ENCODE measurements around the gene ZNF594.
"Not testable (repeated sequence)": the region's sequence is repeated elsewhere in the genome, so short reads cannot be mapped to it uniquely, and the experiment has no call there.

The ZNF594 gene

DNA sequence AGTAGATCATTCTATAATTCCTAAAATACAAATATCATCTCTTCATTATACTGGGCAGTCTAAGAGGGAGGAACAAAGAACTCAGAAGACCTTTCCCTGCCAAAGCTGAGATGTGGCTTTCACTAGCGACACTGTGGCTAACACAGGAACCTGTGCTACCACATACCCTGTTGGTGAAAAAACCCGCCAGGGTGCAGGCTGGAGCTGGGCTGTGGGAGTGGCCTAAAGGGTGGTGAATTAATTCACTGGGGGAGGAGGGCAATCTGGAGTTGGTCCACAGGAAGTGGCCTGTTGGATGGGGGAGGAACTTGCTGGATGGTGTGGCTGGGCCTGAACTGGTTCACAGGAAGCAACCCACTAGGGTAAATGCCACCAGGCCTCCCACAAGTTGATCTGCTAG, 7.4 kb downstream of the ZNF594 start:
- Mint-ChIP-seq H3K9me3 (peaks cover 100% of the 10 kb centered on the region), H3K27ac (no peak overlapping the region), H3K4me1 (no peaks in the 10 kb centered on the region), H3K4me3 (no peak overlapping the region), H3K36me3 (ENCODE audit: low read depth) (peaks cover 100% of the 10 kb centered on the region), H3K27me3 (ENCODE audit: low read depth, poor library complexity) (peaks cover 14% of the 10 kb centered on the region)
- DNase-seq: no peak
- TF ChIP-seq, protein P1, sequence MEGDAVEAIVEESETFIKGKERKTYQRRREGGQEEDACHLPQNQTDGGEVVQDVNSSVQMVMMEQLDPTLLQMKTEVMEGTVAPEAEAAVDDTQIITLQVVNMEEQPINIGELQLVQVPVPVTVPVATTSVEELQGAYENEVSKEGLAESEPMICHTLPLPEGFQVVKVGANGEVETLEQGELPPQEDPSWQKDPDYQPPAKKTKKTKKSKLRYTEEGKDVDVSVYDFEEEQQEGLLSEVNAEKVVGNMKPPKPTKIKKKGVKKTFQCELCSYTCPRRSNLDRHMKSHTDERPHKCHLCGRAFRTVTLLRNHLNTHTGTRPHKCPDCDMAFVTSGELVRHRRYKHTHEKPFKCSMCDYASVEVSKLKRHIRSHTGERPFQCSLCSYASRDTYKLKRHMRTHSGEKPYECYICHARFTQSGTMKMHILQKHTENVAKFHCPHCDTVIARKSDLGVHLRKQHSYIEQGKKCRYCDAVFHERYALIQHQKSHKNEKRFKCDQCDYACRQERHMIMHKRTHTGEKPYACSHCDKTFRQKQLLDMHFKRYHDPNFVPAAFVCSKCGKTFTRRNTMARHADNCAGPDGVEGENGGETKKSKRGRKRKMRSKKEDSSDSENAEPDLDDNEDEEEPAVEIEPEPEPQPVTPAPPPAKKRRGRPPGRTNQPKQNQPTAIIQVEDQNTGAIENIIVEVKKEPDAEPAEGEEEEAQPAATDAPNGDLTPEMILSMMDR (IDR thresholded peaks at IDR 0.05): no peak

DNA sequence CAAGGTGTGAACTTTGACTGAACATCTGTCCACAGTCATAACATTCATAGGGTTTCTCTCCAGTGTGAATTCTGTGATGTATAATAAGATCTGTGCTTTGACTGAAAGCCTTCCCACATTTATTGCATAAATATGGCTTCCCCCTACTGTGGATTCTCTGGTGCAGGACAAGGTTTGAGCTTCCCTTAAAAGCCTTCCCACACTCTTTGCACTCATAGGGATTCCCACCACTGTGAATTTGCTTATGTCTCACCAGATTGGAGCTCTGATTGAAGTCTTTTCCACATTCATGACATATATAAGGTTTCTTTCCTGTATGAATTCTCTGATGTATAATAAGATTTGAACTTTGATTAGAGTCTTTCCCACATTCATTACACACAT, 8.3 kb downstream of the ZNF594 start:
- TF ChIP-seq, protein P1 (IDR thresholded peaks at IDR 0.05): no peak
- DNase-seq: no peak
- Mint-ChIP-seq H3K27me3 (ENCODE audit: low read depth, poor library complexity) (peaks cover 14% of the 10 kb centered on the region), H3K4me3 (no peak overlapping the region), H3K27ac (no peak overlapping the region), H3K9me3 (peaks cover 100% of the 10 kb centered on the region), H3K36me3 (ENCODE audit: low read depth) (peaks cover 100% of the 10 kb centered on the region), H3K4me1 (no peaks in the 10 kb centered on the region)

DNA sequence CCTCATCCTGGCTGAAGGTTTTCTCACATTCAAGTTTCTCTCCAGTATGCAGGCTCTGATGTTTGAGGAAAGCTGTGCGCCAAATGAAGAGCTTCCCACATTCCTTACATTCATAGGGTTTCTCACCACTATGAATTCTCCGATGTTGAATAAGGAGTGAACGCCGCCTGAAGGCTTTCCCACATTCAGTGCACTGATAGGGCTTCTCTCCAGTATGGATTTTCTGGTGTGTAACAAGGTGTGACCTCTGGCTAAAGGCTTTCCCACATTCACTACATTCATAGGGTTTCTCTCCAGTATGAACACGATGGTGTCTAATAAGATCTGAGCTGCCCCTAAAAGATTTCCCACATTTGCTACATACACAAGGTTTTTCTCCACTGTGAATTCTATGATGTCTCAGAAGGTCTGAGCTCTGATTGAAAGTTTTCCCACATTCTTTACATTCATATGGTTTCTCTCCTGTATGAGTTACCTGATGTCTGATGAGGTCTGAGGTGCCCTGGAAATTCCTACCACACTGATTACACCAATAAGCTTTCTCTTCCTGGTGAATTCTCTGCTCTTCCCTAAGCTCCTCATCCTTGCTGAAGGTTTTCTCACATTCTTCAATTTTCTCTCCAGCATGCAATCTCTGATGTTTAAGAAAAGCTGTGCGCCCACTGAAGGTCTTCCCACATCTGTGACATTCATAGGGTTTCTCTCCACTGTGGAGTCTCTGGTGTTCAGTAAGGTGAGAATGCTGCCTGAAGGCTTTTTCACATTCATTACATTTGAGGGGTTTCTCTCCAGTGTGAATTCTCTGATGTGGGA, 8.9 kb downstream of the ZNF594 start:
- TF ChIP-seq, protein P1 (IDR thresholded peaks at IDR 0.05): no peak
- no peak overlapping the region for H3K27ac Mint-ChIP-seq
- H3K4me3 Mint-ChIP-seq: no peak overlapping the region
- no peaks in the 10 kb centered on the region for H3K4me1 Mint-ChIP-seq
- H3K36me3 Mint-ChIP-seq (ENCODE audit: low read depth): peaks cover 100% of the 10 kb centered on the region
- H3K27me3 Mint-ChIP-seq (ENCODE audit: low read depth, poor library complexity): peaks cover 14% of the 10 kb centered on the region
- DNase-seq: no peak
- H3K9me3 Mint-ChIP-seq: peaks cover 100% of the 10 kb centered on the region

DNA sequence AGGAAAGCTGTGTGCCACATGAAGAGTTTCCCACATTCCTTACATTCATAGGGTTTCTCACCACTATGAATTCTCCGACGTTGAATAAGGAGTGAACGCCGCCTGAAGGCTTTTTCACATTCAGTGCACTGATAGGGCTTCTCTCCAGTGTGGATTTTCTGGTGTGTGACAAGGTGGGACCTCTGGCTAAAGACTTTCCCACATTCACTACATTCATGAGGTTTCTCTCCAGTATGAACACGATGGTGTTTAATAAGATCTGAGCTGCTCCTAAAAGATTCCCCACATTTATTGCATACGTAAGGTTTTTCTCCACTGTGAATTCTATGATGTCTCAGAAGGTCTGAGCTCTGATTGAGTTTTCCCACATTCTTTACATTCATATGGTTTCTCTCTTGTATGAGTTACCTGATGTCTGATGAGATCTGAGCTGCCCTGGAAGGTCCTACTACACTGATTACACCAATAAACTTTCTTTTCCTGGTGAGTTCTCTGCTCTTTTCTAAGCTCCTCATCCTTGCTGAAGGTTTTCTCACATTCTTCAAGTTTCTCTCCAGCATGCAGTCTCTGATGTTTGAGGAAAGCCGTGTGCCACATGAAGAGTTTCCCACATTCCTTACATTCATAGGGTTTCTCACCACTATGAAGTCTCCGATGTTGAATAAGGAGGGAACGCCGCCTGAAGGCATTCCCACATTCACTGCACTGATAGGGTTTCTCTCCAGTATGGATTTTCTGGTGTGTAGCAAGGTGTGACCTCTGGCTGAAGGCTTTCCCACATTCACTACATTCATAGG, 10.0 kb downstream of the ZNF594 start:
- Mint-ChIP-seq H3K4me3 (no peak overlapping the region), H3K27me3 (ENCODE audit: low read depth, poor library complexity) (peaks cover 14% of the 10 kb centered on the region), H3K9me3 (peaks cover 100% of the 10 kb centered on the region), H3K27ac (no peak overlapping the region), H3K4me1 (no peaks in the 10 kb centered on the region), H3K36me3 (ENCODE audit: low read depth) (peaks cover 100% of the 10 kb centered on the region)
- TF ChIP-seq, protein P1 (IDR thresholded peaks at IDR 0.05): no peak
- DNase-seq: no peak

DNA sequence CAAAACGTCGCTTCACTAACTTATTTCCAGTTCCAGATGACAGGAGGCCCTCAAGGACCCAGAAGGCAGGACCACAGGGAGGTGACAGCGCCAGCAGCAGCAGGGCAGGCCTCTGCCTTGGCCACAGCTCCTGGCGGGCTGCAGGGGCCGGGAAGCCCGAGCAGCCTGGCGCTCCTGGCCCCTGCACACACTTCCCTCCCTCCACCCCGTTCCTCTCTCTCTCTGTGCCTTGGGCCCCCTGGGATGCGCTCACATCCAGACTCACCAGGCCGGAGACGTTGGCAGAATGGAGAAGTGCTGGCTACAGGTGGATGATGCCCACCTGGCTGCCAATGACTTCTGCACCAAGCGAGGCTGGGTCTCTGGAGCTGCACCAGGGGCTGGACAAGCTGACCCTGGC, 12.7 kb downstream of the ZNF594 start:
- peaks cover 16% of the 10 kb centered on the region for H3K27me3 Mint-ChIP-seq (ENCODE audit: low read depth, poor library complexity)
- no peaks in the 10 kb centered on the region for H3K4me1 Mint-ChIP-seq
- H3K27ac Mint-ChIP-seq: no peak overlapping the region
- no peak for DNase-seq
- TF ChIP-seq, protein P1 (IDR thresholded peaks at IDR 0.05): no peak
- H3K4me3 Mint-ChIP-seq: no peak overlapping the region
- H3K9me3 Mint-ChIP-seq: peaks cover 100% of the 10 kb centered on the region
- H3K36me3 Mint-ChIP-seq (ENCODE audit: low read depth): peaks cover 100% of the 10 kb centered on the region

DNA sequence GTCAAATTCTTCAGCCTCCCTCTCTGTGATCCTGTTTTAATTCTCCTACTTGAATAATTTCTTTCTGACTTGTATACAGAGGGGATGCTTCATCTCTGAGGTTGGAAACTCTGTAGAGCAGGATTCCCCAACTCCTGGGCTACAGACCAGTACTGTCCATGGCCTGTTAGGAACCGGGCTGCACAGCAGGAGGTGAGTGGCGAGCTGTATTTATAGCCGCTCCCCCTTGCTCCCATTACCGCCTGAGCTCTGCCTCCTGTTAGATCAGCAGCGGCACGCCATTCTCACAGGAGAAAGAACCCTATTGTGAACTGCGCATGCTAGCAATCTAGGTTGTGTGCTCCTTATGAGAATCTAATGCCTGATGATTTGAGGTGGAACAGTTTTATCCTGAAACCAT, 16.6 kb downstream of the ZNF594 start:
- Mint-ChIP-seq H3K9me3 (peaks cover 85% of the 10 kb centered on the region), H3K36me3 (ENCODE audit: low read depth) (peaks cover 82% of the 10 kb centered on the region)
- H3K27me3 Mint-ChIP-seq (ENCODE audit: low read depth, poor library complexity); H3K4me3 Mint-ChIP-seq; H3K4me1 Mint-ChIP-seq; DNase-seq; H3K27ac Mint-ChIP-seq: not testable (repeated sequence)

DNA sequence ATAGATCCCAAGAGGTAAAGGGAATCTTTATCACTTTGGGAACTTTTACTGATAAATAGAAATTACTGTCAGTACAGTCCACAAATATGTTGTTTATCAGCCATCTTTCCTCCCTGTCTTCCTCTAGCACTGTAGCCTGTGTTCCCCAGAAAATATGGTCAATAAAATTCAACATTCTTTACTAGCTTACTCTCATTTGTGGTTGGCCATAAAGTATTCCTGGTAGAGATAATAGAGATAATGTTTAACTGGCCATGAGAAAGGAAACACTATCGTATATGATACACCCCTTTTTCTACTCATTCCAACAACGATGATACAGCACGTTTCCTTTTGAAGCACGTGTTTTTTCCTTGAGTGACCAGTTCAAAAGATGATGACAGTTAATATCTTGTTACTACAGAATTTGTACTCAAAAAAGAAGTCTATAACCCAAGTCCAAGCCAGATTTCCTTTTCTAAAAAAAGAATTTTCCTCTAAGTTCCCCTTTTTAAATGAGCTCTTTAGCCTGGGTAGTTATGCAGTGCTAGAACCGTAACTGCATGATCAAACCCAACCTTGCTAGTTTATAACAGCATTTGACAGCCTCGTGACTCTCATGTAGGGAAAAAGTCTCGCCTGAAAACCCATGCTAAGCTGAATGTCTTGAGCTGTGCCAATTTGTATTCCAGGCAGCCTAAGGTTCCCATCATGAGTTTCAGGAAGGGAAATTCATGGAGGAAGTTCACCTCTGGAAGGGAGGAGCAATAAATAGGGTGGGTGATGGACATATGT, 25.7 kb downstream of the ZNF594 start:
- not testable (repeated sequence) for DNase-seq; H3K36me3 Mint-ChIP-seq (ENCODE audit: low read depth); H3K27ac Mint-ChIP-seq; H3K4me1 Mint-ChIP-seq; H3K4me3 Mint-ChIP-seq; H3K9me3 Mint-ChIP-seq
- H3K27me3 Mint-ChIP-seq (ENCODE audit: low read depth, poor library complexity): peaks cover 13% of the 10 kb centered on the region
